Measurements from ENCODE around the gene TGM5. TPM values are rescaled to one million over a fixed set of nuclear protein-coding genes. Genes with fewer than 3 reads are reported as not detected.

TGM5 gene
- total and polyA plus RNA-seq, 7 experiments from 2014 or later, result 0.27 TPM; not detected in 6

- no peaks in the 10 kb centered on the region for H3K36me3 Mint-ChIP-seq
- Histone ChIP-seq H3K4me1 (ENCODE audit: control insufficient read depth in 2 of 2, insufficient read depth in 2 of 2, low read length in 2 of 2) (no peaks in the 10 kb centered on the region), H3K27me3 (ENCODE audit: control insufficient read depth in 2 of 2, insufficient read depth in 2 of 2, low read length in 2 of 2) (no peaks in the 10 kb centered on the region), H3K9me3 (ENCODE audit: control insufficient read depth in 2 of 3, low read length in 3 of 3) (no peaks in the 10 kb centered on the region), H3K4me3 (ENCODE audit: low read length) (no peak overlapping the region), H3K27ac (ENCODE audit: low read depth, low read length) (no peak overlapping the region), H3K36me3 (ENCODE audit: control insufficient read depth in 2 of 3, insufficient read depth in 3 of 3, low read length in 3 of 3) (no peaks in the 10 kb centered on the region)
- intact Hi-C loops (cut with micrococcal nuclease), result no loop called here
- peaks cover 0 to 1% (median 0%) of the 10 kb centered on the region in 7 donors for H3K4me1 Mint-ChIP-seq
- CTCF ChIA-PET, result no interaction called here
- no peak for DNase-seq
- H3K27me3 Mint-ChIP-seq, result peaks cover 4 to 20% (median 11%) of the 10 kb centered on the region in 5 donors
- no peak overlapping the region for H3K27ac Mint-ChIP-seq
- POLR2A ChIA-PET, result no interaction called here
- H3K9me3 Mint-ChIP-seq, result peaks cover 0 to 1% (median 0%) of the 10 kb centered on the region in 11 donors
- no peak overlapping the region for H3K4me3 Mint-ChIP-seq
- ATAC-seq, result no peak
These were observed 52.6 kb downstream of the TGM5 start for GRCh38 chr15:43214169-43214568.

- Histone ChIP-seq H3K27me3 (ENCODE audit: control insufficient read depth in 2 of 2, insufficient read depth in 2 of 2, low read length in 2 of 2) (no peaks in the 10 kb centered on the region), H3K4me1 (ENCODE audit: control insufficient read depth in 2 of 2, insufficient read depth in 2 of 2, low read length in 2 of 2) (no peaks in the 10 kb centered on the region), H3K4me3 (ENCODE audit: low read length) (no peak overlapping the region), H3K27ac (ENCODE audit: low read depth, low read length) (no peak overlapping the region), H3K9me3 (ENCODE audit: control insufficient read depth in 2 of 3, low read length in 3 of 3) (no peaks in the 10 kb centered on the region), H3K36me3 (ENCODE audit: control insufficient read depth in 2 of 3, insufficient read depth in 3 of 3, low read length in 3 of 3) (no peaks in the 10 kb centered on the region)
- no peak for DNase-seq
- Mint-ChIP-seq H3K36me3 (no peaks in the 10 kb centered on the region), H3K4me3 (no peak overlapping the region), H3K9me3 (peaks cover 0 to 1% (median 0%) of the 10 kb centered on the region in 11 donors), H3K4me1 (peaks cover 0 to 1% (median 0%) of the 10 kb centered on the region in 7 donors), H3K27me3 (peaks cover 11 to 26% (median 17%) of the 10 kb centered on the region in 5 donors), H3K27ac (no peak overlapping the region)
- intact Hi-C loops (cut with micrococcal nuclease), result no loop called here
- no peak for ATAC-seq
- ChIA-PET CTCF (no interaction called here), POLR2A (no interaction called here)
These were observed 53.3 kb downstream of the TGM5 start for GRCh38 chr15:43213466-43213865.

- no peaks in the 10 kb centered on the region for H3K27me3 ChIP-seq (ENCODE audit: control insufficient read depth in 2 of 2, insufficient read depth in 2 of 2, low read length in 2 of 2)
- H3K27ac ChIP-seq (ENCODE audit: low read depth, low read length), result no peak overlapping the region
- Mint-ChIP-seq H3K27me3 (peaks cover 12 to 31% (median 20%) of the 10 kb centered on the region in 5 donors), H3K4me3 (no peak overlapping the region), H3K36me3 (no peaks in the 10 kb centered on the region), H3K4me1 (peaks cover 0 to 1% (median 0%) of the 10 kb centered on the region in 7 donors), H3K9me3 (peaks cover 0 to 1% (median 0%) of the 10 kb centered on the region in 11 donors), H3K27ac (no peak overlapping the region)
- no peak for DNase-seq
- H3K36me3 ChIP-seq (ENCODE audit: control insufficient read depth in 2 of 3, insufficient read depth in 3 of 3, low read length in 3 of 3), result no peaks in the 10 kb centered on the region
- ATAC-seq, result no peak
- POLR2A ChIA-PET, result no interaction called here
- no peaks in the 10 kb centered on the region for H3K4me1 ChIP-seq (ENCODE audit: control insufficient read depth in 2 of 2, insufficient read depth in 2 of 2, low read length in 2 of 2)
- intact Hi-C loops (cut with micrococcal nuclease), result no loop called here
- CTCF ChIA-PET, result no interaction called here
- no peak overlapping the region for H3K4me3 ChIP-seq (ENCODE audit: low read length)
- H3K9me3 ChIP-seq (ENCODE audit: control insufficient read depth in 2 of 3, low read length in 3 of 3), result no peaks in the 10 kb centered on the region
These were observed 53.8 kb downstream of the TGM5 start for GRCh38 chr15:43212951-43213350.

GRCh38 chr15:43212299-43212698, 54.4 kb downstream of the TGM5 start:
- Histone ChIP-seq H3K4me1 (ENCODE audit: control insufficient read depth in 2 of 2, insufficient read depth in 2 of 2, low read length in 2 of 2) (no peaks in the 10 kb centered on the region), H3K27ac (ENCODE audit: low read depth, low read length) (no peak overlapping the region), H3K36me3 (ENCODE audit: control insufficient read depth in 2 of 3, insufficient read depth in 3 of 3, low read length in 3 of 3) (no peaks in the 10 kb centered on the region), H3K27me3 (ENCODE audit: control insufficient read depth in 2 of 2, insufficient read depth in 2 of 2, low read length in 2 of 2) (no peaks in the 10 kb centered on the region), H3K9me3 (ENCODE audit: control insufficient read depth in 2 of 3, low read length in 3 of 3) (no peaks in the 10 kb centered on the region), H3K4me3 (ENCODE audit: low read length) (no peak overlapping the region)
- Mint-ChIP-seq H3K4me3 (no peak overlapping the region), H3K27me3 (peaks cover 14 to 33% (median 23%) of the 10 kb centered on the region in 5 donors), H3K4me1 (peaks cover 0 to 1% (median 0%) of the 10 kb centered on the region in 7 donors), H3K36me3 (no peaks in the 10 kb centered on the region), H3K27ac (no peak overlapping the region), H3K9me3 (peaks cover 0 to 1% (median 0%) of the 10 kb centered on the region in 11 donors)
- intact Hi-C loops (cut with micrococcal nuclease), result no loop called here
- ATAC-seq, result no peak
- POLR2A ChIA-PET, result no interaction called here
- no peak for DNase-seq
- CTCF ChIA-PET, result no interaction called here

GRCh38 chr15:43211224-43211735, 55.4 kb downstream of the TGM5 start:
- DNase-seq (no peak), ATAC-seq (no peak)
- Mint-ChIP-seq H3K36me3 (no peaks in the 10 kb centered on the region), H3K4me3 (no peak overlapping the region), H3K9me3 (peaks cover 0 to 1% (median 0%) of the 10 kb centered on the region in 11 donors), H3K27me3 (peaks cover 11 to 33% (median 23%) of the 10 kb centered on the region in 5 donors), H3K27ac (no peak overlapping the region), H3K4me1 (peaks cover 0 to 1% (median 0%) of the 10 kb centered on the region in 7 donors)
- no peaks in the 10 kb centered on the region for H3K36me3 ChIP-seq (ENCODE audit: control insufficient read depth in 2 of 3, insufficient read depth in 3 of 3, low read length in 3 of 3)
- H3K27me3 ChIP-seq (ENCODE audit: control insufficient read depth in 2 of 2, insufficient read depth in 2 of 2, low read length in 2 of 2), result no peaks in the 10 kb centered on the region
- no peaks in the 10 kb centered on the region for H3K9me3 ChIP-seq (ENCODE audit: control insufficient read depth in 2 of 3, low read length in 3 of 3)
- POLR2A ChIA-PET, result no interaction called here
- H3K4me3 ChIP-seq (ENCODE audit: low read length), result no peak overlapping the region
- no peak overlapping the region for H3K27ac ChIP-seq (ENCODE audit: low read depth, low read length)
- no peaks in the 10 kb centered on the region for H3K4me1 ChIP-seq (ENCODE audit: control insufficient read depth in 2 of 2, insufficient read depth in 2 of 2, low read length in 2 of 2)
- CTCF ChIA-PET, result interaction anchor here (1.1 kb wide), 1 partner anchor 14 kb away, joined by 8 read pairs; no protein-coding TSS in a partner anchor
- intact Hi-C loops (cut with micrococcal nuclease), result no loop called here

- no peak overlapping the region for H3K4me3 Mint-ChIP-seq
- no peaks in the 10 kb centered on the region for H3K36me3 Mint-ChIP-seq
- intact Hi-C loops (cut with micrococcal nuclease), result no loop called here
- no peaks in the 10 kb centered on the region for H3K4me1 ChIP-seq (ENCODE audit: control insufficient read depth in 2 of 2, insufficient read depth in 2 of 2, low read length in 2 of 2)
- H3K27me3 Mint-ChIP-seq, result peaks cover 11 to 33% (median 23%) of the 10 kb centered on the region in 5 donors
- ATAC-seq, result no peak
- H3K9me3 ChIP-seq (ENCODE audit: control insufficient read depth in 2 of 3, low read length in 3 of 3), result no peaks in the 10 kb centered on the region
- peaks cover 0 to 1% (median 0%) of the 10 kb centered on the region in 7 donors for H3K4me1 Mint-ChIP-seq
- no peak for DNase-seq
- no peak overlapping the region for H3K27ac ChIP-seq (ENCODE audit: low read depth, low read length)
- CTCF ChIA-PET, result interaction anchor here (1.1 kb wide), 1 partner anchor 15 kb away, joined by 8 read pairs; no protein-coding TSS in a partner anchor
- no peaks in the 10 kb centered on the region for H3K27me3 ChIP-seq (ENCODE audit: control insufficient read depth in 2 of 2, insufficient read depth in 2 of 2, low read length in 2 of 2)
- POLR2A ChIA-PET, result no interaction called here
- H3K27ac Mint-ChIP-seq, result no peak overlapping the region
- no peak overlapping the region for H3K4me3 ChIP-seq (ENCODE audit: low read length)
- peaks cover 0 to 1% (median 0%) of the 10 kb centered on the region in 11 donors for H3K9me3 Mint-ChIP-seq
- no peaks in the 10 kb centered on the region for H3K36me3 ChIP-seq (ENCODE audit: control insufficient read depth in 2 of 3, insufficient read depth in 3 of 3, low read length in 3 of 3)
These were observed 55.9 kb downstream of the TGM5 start for GRCh38 chr15:43210807-43211206.

- DNase-seq (no peak), ATAC-seq (no peak)
- Mint-ChIP-seq H3K4me1 (peaks cover 0 to 1% (median 0%) of the 10 kb centered on the region in 7 donors), H3K27ac (no peak overlapping the region), H3K36me3 (no peaks in the 10 kb centered on the region), H3K27me3 (peaks cover 11 to 33% (median 23%) of the 10 kb centered on the region in 5 donors), H3K4me3 (no peak overlapping the region), H3K9me3 (peaks cover 0 to 1% (median 0%) of the 10 kb centered on the region in 11 donors)
- Histone ChIP-seq H3K27ac (ENCODE audit: low read depth, low read length) (no peak overlapping the region), H3K9me3 (ENCODE audit: control insufficient read depth in 2 of 3, low read length in 3 of 3) (no peaks in the 10 kb centered on the region), H3K4me3 (ENCODE audit: low read length) (no peak overlapping the region), H3K36me3 (ENCODE audit: control insufficient read depth in 2 of 3, insufficient read depth in 3 of 3, low read length in 3 of 3) (no peaks in the 10 kb centered on the region), H3K27me3 (ENCODE audit: control insufficient read depth in 2 of 2, insufficient read depth in 2 of 2, low read length in 2 of 2) (no peaks in the 10 kb centered on the region), H3K4me1 (ENCODE audit: control insufficient read depth in 2 of 2, insufficient read depth in 2 of 2, low read length in 2 of 2) (no peaks in the 10 kb centered on the region)
- CTCF ChIA-PET, result interaction anchor here (1.1 kb wide), 1 partner anchor 15 kb away, joined by 8 read pairs; no protein-coding TSS in a partner anchor
- POLR2A ChIA-PET, result no interaction called here
- intact Hi-C loops (cut with micrococcal nuclease), result no loop called here
These were observed 56.5 kb downstream of the TGM5 start for GRCh38 chr15:43210172-43210745.

Data from naive thymus-derived CD4-positive, alpha-beta T cell (primary cell).